Neutrophil (primary cell): ENCODE data around the gene TLR6.

ENCODE experiments used
- H3K27ac ChIP-seq: fragments of 200-600 bp; sonication (generic); 2 replicates; pipeline ENCODE4 v1.5.1; 2016; ENCODE audit warnings: mild to moderate bottlenecking, moderate library complexity
- H3K27me3 ChIP-seq: fragments of 200-600 bp; sonication (generic); 2 replicates; pipeline ENCODE4 v1.6.0; 2016; ENCODE audit warnings: mild to moderate bottlenecking
- H3K36me3 ChIP-seq: fragments of 200-600 bp; sonication (generic); 2 replicates; pipeline ENCODE4 v1.5.1; 2017
- H3K4me1 ChIP-seq, 2 experiments: fragments of 200-600 bp in 1 of 2; sonication (generic) in 1 of 2; 1 replicate in 1 of 2; 2 replicates in 1 of 2; pipeline versions ENCODE4 v1.5.1 to v1.6.1; 2013 to 2016; ENCODE audit warnings: low read depth in 1 of 2, low read length in 1 of 2, mild to moderate bottlenecking in 1 of 2, moderate library complexity in 1 of 2; ENCODE audit not compliant: control insufficient read depth in 1 of 2, insufficient read depth in 1 of 2
- H3K4me3 ChIP-seq, 2 experiments: fragments of 200-600 bp in 1 of 2; sonication (generic) in 1 of 2; 1 replicate in 1 of 2; 2 replicates in 1 of 2; pipeline ENCODE4 v1.5.1; 2013 to 2016; ENCODE audit warnings: low read depth in 1 of 2, low read length in 1 of 2, mild to moderate bottlenecking in 1 of 2, moderate library complexity in 1 of 2
- H3K9me3 ChIP-seq: fragments of 200-600 bp; sonication (generic); 2 replicates; pipeline ENCODE4 v1.5.1; 2016
- CTCF ChIP-seq: fragments of 200-600 bp; sonication (generic); IDR thresholded peaks from 2 replicates; pipeline ENCODE4 v1.5.1; 2016; ENCODE audit warnings: antibody characterized with exemption

TLR6 gene

GRCh38 chr4:38871593-38871992 lies 15.0 kb upstream of the TLR6 start:
- H3K27me3 ChIP-seq, result no peaks in the 10 kb centered on the region
- no peak for TF ChIP-seq CTCF
- H3K4me3 ChIP-seq, result no peak overlapping the region
- H3K4me1 ChIP-seq, result peaks cover 11 to 12% of the 10 kb centered on the region in 2 experiments
- no peak overlapping the region for H3K27ac ChIP-seq
- no peaks in the 10 kb centered on the region for H3K9me3 ChIP-seq
- H3K36me3 ChIP-seq, result no peaks in the 10 kb centered on the region

- Histone ChIP-seq H3K4me1 (peaks cover 15 to 17% of the 10 kb centered on the region in 2 experiments), H3K27ac (no peak overlapping the region), H3K4me3 (no peak overlapping the region), H3K36me3 (no peaks in the 10 kb centered on the region), H3K27me3 (no peaks in the 10 kb centered on the region), H3K9me3 (no peaks in the 10 kb centered on the region)
- no peak for TF ChIP-seq CTCF
These were observed 13.6 kb upstream of the TLR6 start for GRCh38 chr4:38870098-38870808.

- Histone ChIP-seq H3K4me1 (peaks cover 16 to 18% of the 10 kb centered on the region in 2 experiments), H3K36me3 (no peaks in the 10 kb centered on the region), H3K27ac (no peak overlapping the region), H3K9me3 (no peaks in the 10 kb centered on the region), H3K4me3 (no peak overlapping the region), H3K27me3 (no peaks in the 10 kb centered on the region)
- no peak for TF ChIP-seq CTCF
These were observed 12.9 kb upstream of the TLR6 start for GRCh38 chr4:38869511-38869910.

GRCh38 chr4:38868059-38868960 lies 11.7 kb upstream of the TLR6 start:
- peaks cover 16 to 18% of the 10 kb centered on the region in 2 experiments for H3K4me1 ChIP-seq
- H3K27ac ChIP-seq, result peak overlapping the region; percentile 47
- TF ChIP-seq CTCF, result no peak
- H3K4me3 ChIP-seq, result peak overlapping the region; percentile 60 to 69
- H3K36me3 ChIP-seq, result no peaks in the 10 kb centered on the region
- H3K27me3 ChIP-seq, result no peaks in the 10 kb centered on the region
- H3K9me3 ChIP-seq, result no peaks in the 10 kb centered on the region

- H3K27ac ChIP-seq, result peak within 1 kb of the TSS; percentile 47
- TF ChIP-seq CTCF, result no peak
- H3K9me3 ChIP-seq, result no peaks in the 10 kb centered on the region
These were observed 11.0 kb upstream of the TLR6 start, which contains the start of gene FAM114A1 for GRCh38 chr4:38867478-38868058. Gene FAM114A1, plus strand, starts transcription at chr4:38867806. Its CDS starts 10,273 bp downstream, at chr4:38878079.

More at GRCh38 chr4:38867478-38868058, 11.0 kb upstream of the TLR6 start, which contains the start of gene FAM114A1:
- no peaks in the 10 kb centered on the region for H3K27me3 ChIP-seq
- H3K36me3 ChIP-seq, result no peaks in the 10 kb centered on the region
- H3K4me3 ChIP-seq, result peak within 1 kb of the TSS; percentile 60 to 69
- peaks cover 16 to 18% of the 10 kb centered on the region in 2 experiments for H3K4me1 ChIP-seq
